Ovary (tissue), 3 donors: Measurements from ENCODE around the gene CYP4A22.

Source experiments
- POLR2A ChIP-seq: fragments of 450-650 bp; IDR thresholded peaks from one replicate; pipeline ENCODE4 v1.6.1; 2017; ENCODE audit warnings: antibody characterized with exemption, mild to moderate bottlenecking, moderate library complexity
- TF ChIP-seq, protein P1 (sequence below), 3 donors: fragments of 450-650 bp in 2 of 3; fragments of 200-600 bp in 1 of 3; IDR thresholded peaks; one replicate each; pipeline versions ENCODE4 v1.5.1 to v1.8.0; 2016 to 2022; ENCODE audit warnings: antibody characterized with exemption in 3 of 3, mild to moderate bottlenecking in 1 of 3
- donor health status: DM: no; HTN: no; CAD: no.

DNA sequence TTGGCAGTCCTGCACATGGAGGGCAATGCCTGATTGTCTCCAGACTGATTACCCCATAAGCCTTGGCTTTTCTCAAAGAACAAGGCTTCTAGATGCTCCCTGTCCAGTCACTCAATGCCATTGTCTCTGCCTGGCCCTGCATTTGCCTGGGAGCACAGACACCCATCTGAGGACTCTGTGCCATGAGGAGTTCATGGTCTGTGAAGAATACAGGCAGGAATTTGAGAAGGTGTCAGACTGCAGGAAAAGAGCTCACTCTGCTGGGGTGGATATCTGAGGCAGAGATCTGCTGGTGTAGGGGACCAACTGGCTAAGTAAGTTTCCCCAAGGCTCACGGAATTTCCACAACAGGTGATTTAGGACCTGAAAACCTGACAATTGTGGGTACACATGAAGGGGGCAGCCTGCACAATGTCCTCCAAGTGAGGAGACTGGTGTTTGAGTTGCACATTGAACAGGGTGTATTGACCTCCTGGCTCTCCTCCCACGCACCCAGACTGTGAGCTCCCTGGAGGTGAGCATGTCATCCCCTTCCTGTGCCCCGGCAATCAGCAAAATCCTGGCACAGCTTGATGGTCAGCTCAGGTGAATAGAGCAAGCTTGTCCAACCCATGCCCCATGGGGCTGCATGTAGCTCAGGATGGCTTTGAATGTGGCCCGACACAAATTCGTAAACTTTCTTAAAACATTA is 829 bp downstream of the CYP4A22 start:
- TF ChIP-seq, protein P1, sequence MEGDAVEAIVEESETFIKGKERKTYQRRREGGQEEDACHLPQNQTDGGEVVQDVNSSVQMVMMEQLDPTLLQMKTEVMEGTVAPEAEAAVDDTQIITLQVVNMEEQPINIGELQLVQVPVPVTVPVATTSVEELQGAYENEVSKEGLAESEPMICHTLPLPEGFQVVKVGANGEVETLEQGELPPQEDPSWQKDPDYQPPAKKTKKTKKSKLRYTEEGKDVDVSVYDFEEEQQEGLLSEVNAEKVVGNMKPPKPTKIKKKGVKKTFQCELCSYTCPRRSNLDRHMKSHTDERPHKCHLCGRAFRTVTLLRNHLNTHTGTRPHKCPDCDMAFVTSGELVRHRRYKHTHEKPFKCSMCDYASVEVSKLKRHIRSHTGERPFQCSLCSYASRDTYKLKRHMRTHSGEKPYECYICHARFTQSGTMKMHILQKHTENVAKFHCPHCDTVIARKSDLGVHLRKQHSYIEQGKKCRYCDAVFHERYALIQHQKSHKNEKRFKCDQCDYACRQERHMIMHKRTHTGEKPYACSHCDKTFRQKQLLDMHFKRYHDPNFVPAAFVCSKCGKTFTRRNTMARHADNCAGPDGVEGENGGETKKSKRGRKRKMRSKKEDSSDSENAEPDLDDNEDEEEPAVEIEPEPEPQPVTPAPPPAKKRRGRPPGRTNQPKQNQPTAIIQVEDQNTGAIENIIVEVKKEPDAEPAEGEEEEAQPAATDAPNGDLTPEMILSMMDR (IDR thresholded peaks at IDR 0.05): no peak
- no peak for TF ChIP-seq POLR2A
